Measurements from ENCODE around the gene ASB13. TPM values are rescaled to one million over a fixed set of nuclear protein-coding genes. Genes with fewer than 3 reads are reported as not detected.

ASB13 gene
- 9.2 TPM in 2 replicates for polyA plus RNA-seq (2012; rRNA removed)
- 5.4 and 8.3 TPM in 2 replicates for polyA plus RNA-seq (2012; cell fraction: cytosol; rRNA removed)
- 8.1 and 8.3 TPM in 2 replicates for polyA plus RNA-seq (2012; cell fraction: nucleus; rRNA removed)

GRCh38 chr10:5666008-5666840, at the start of gene ASB13:
ASB13 (minus strand) TSS chr10:5666595; CDS start chr10:5666551, 44 bp downstream.
- WGBS (ENCODE audit: low lambda C conversion rate), result 0% methylated on average over 10 of the region's 112 CpGs
- DNase-seq, result peak; percentile 93
- Histone ChIP-seq H3K4me2 (peak within 1 kb of the TSS; percentile 80), H3F3A (replicated peaks; ENCODE audit: insufficient read depth) (no peaks in the 10 kb centered on the region), H3K9ac (peak within 1 kb of the TSS; percentile 76), H4K20me1 (ENCODE audit: insufficient read depth) (no peaks in the 10 kb centered on the region), H2AFZ (ENCODE audit: low read depth) (peak within 1 kb of the TSS; percentile 79), H3K9me2 (no peaks in the 10 kb centered on the region), H3K4me3 (ENCODE audit: low read depth in 2 of 2, low read length in 1 of 2) (peak within 1 kb of the TSS; percentile 86 to 93), H3K9me3 (no peaks in the 10 kb centered on the region), H3K4me1 (ENCODE audit: control insufficient read depth in 1 of 2, insufficient read depth in 2 of 2, low read depth in 1 of 2, low read length in 1 of 2) (peaks cover 0 to 23% of the 10 kb centered on the region in 2 experiments; a peak in 2 of 4 replicates), H3K27me3 (ENCODE audit: insufficient read depth) (no peaks in the 10 kb centered on the region), H3K36me3 (replicated peaks in 1 of 2; ENCODE audit: control insufficient read depth in 1 of 2, insufficient read depth in 2 of 2, low read length in 1 of 2) (no peaks in the 10 kb centered on the region), H3K27ac (ENCODE audit: low read depth in 2 of 2, low read length in 1 of 2) (peak within 1 kb of the TSS; percentile 20 to 78; a peak in 2 of 4 replicates), H3K79me2 (ENCODE audit: insufficient read depth) (peaks cover 10% of the 10 kb centered on the region; the same call in 1 of the 2 replicates)
- peak; percentile 39; the same call in 1 of the 2 replicates for TF ChIP-seq NFIC (IDR thresholded peaks at IDR 0.05; ENCODE audit: borderline replicate concordance)
- peak; percentile 62; the same call in 1 of the 2 replicates for TF ChIP-seq REST (IDR thresholded peaks at IDR 0.05; ENCODE audit: low read depth, low read length)
- no peak for TF ChIP-seq PBX3 (IDR thresholded peaks at IDR 0.05)
- peak; percentile 16; the same call in 1 of the 2 replicates for TF ChIP-seq MAX (IDR thresholded peaks at IDR 0.05; ENCODE audit: low read depth)
- no peak for TF ChIP-seq SMC3 (IDR thresholded peaks at IDR 0.05; ENCODE audit: low read depth, low read length)
- peak; percentile 25; the same call in 1 of the 2 replicates for TF ChIP-seq NRF1 (IDR thresholded peaks at IDR 0.05; ENCODE audit: low read depth, low read length)
- TF ChIP-seq MXI1 (IDR thresholded peaks at IDR 0.05; ENCODE audit: low read depth, low read length), result peak; percentile 60; the same call in 1 of the 2 replicates
- TF ChIP-seq TAF1 (IDR thresholded peaks at IDR 0.05; ENCODE audit: borderline replicate concordance, low read depth, low read length), result 0 out of 2 replicates have a peak, but pooled peaks have one; percentile 8
- ChIA-PET CTCF (interaction anchor here (1.0 to 2.0 kb wide), 2 partner anchors 37 to 224 kb away, joined by 3 to 7 read pairs; no protein-coding TSS in a partner anchor), POLR2A (no interaction called here)

GRCh38 chr10:5711642-5712041, 45.2 kb upstream of the ASB13 start:
- ChIA-PET CTCF (interaction anchor here (1.0 kb wide), 1 partner anchor 18 kb away, joined by 3 read pairs; no protein-coding TSS in a partner anchor), POLR2A (no interaction called here)
- H4K20me1 ChIP-seq (ENCODE audit: insufficient read depth), result peaks cover 3% of the 10 kb centered on the region; the same call in 1 of the 2 replicates
- H3K9me3 ChIP-seq, result no peaks in the 10 kb centered on the region
- H3K9ac ChIP-seq, result no peak overlapping the region
- H3K27me3 ChIP-seq (ENCODE audit: insufficient read depth), result no peaks in the 10 kb centered on the region
- H3K9me2 ChIP-seq, result no peaks in the 10 kb centered on the region
- no peaks in the 10 kb centered on the region for H3K36me3 ChIP-seq (replicated peaks in 1 of 2; ENCODE audit: control insufficient read depth in 1 of 2, insufficient read depth in 2 of 2, low read length in 1 of 2)
- H3K4me3 ChIP-seq (ENCODE audit: low read depth in 2 of 2, low read length in 1 of 2), result no peak overlapping the region
- H3K79me2 ChIP-seq (ENCODE audit: insufficient read depth), result peaks cover 92% of the 10 kb centered on the region
- 0 out of 2 replicates have a peak overlapping the region, but pooled peaks have one; percentile 25 for H3K4me2 ChIP-seq
- no peak overlapping the region for H3K27ac ChIP-seq (ENCODE audit: low read depth in 2 of 2, low read length in 1 of 2)
- 82% methylated on average over 4 of the region's 4 CpGs for WGBS (ENCODE audit: low lambda C conversion rate)
- no peaks in the 10 kb centered on the region for H3F3A ChIP-seq (replicated peaks; ENCODE audit: insufficient read depth)
- DNase-seq, result no peak
- no peak overlapping the region for H2AFZ ChIP-seq (ENCODE audit: low read depth)
- peaks cover 0 to 6% of the 10 kb centered on the region in 2 experiments; a peak in 2 of 4 replicates for H3K4me1 ChIP-seq (ENCODE audit: control insufficient read depth in 1 of 2, insufficient read depth in 2 of 2, low read depth in 1 of 2, low read length in 1 of 2)
- TF ChIP-seq EP300 (IDR thresholded peaks at IDR 0.05; ENCODE audit: borderline replicate concordance in 1 of 2, low read depth in 1 of 2, low read length in 1 of 2), result no peak
- TF ChIP-seq CHD2 (IDR thresholded peaks at IDR 0.05; ENCODE audit: low read length, partially characterized antibody), result no peak
- TF ChIP-seq RCOR1 (IDR thresholded peaks at IDR 0.05; ENCODE audit: low read length), result no peak
- no peak for TF ChIP-seq NFIC (IDR thresholded peaks at IDR 0.05; ENCODE audit: borderline replicate concordance)
- TF ChIP-seq USF2 (IDR thresholded peaks at IDR 0.05; ENCODE audit: borderline replicate concordance, low read depth, low read length), result no peak
- TF ChIP-seq GATA2 (CRISPR knock-in tag; IDR thresholded peaks at IDR 0.05), result no peak
- TF ChIP-seq MXI1 (IDR thresholded peaks at IDR 0.05; ENCODE audit: low read depth, low read length), result no peak
- no peak for TF ChIP-seq YY1 (IDR thresholded peaks at IDR 0.05; ENCODE audit: low read depth)
- TF ChIP-seq TAF1 (IDR thresholded peaks at IDR 0.05; ENCODE audit: borderline replicate concordance, low read depth, low read length), result no peak
- TF ChIP-seq ELF1 (IDR thresholded peaks at IDR 0.05), result no peak
- no peak for TF ChIP-seq PBX3 (IDR thresholded peaks at IDR 0.05)
- TF ChIP-seq RAD21 (IDR thresholded peaks at IDR 0.05; ENCODE audit: low read length), result no peak
- no peak for TF ChIP-seq EZH2phosphoT487 (IDR thresholded peaks at IDR 0.05; ENCODE audit: borderline replicate concordance, low read depth)
